Loucy (cell line): Measurements from ENCODE around the gene FANCC.

ENCODE experiments used
- H2AFZ ChIP-seq: fragments of 200-600 bp; sonication (generic); 2 replicates; pipeline ENCODE4 v1.6.0; 2016; ENCODE audit warnings: antibody characterized with exemption, mild to moderate bottlenecking, low read length, moderate library complexity
- H3F3A ChIP-seq: fragments of 200-600 bp; 2 replicates; pipeline ENCODE4 v1.6.0; 2016; ENCODE audit warnings: antibody characterized with exemption, low read depth, mild to moderate bottlenecking
- H3K27me3 ChIP-seq: fragments of 200-600 bp; sonication (generic); 2 replicates; pipeline ENCODE4 v1.6.1; 2014; ENCODE audit warnings: low read length, mild to moderate bottlenecking; ENCODE audit not compliant: insufficient read depth, poor library complexity, severe bottlenecking
- H3K36me3 ChIP-seq: fragments of 200-600 bp; sonication (generic); 2 replicates; pipeline ENCODE4 v1.6.1; 2016; ENCODE audit warnings: low read length; ENCODE audit not compliant: insufficient read depth
- H3K4me1 ChIP-seq: fragments of 200-600 bp; sonication (generic); 2 replicates; pipeline ENCODE4 v1.5.1; 2014; ENCODE audit warnings: low read length, mild to moderate bottlenecking; ENCODE audit not compliant: insufficient read depth, poor library complexity, severe bottlenecking
- H3K4me2 ChIP-seq: fragments of 200-600 bp; sonication (generic); 2 replicates; pipeline ENCODE4 v1.6.0; 2014; ENCODE audit warnings: antibody characterized with exemption, low read length, low read depth, mild to moderate bottlenecking; ENCODE audit not compliant: poor library complexity, severe bottlenecking
- H3K4me3 ChIP-seq: fragments of 200-600 bp; sonication (generic); 2 replicates; pipeline ENCODE4 v1.5.1; 2014; ENCODE audit warnings: low read length, mild to moderate bottlenecking, mixed read lengths; ENCODE audit not compliant: poor library complexity, severe bottlenecking
- H3K79me2 ChIP-seq: fragments of 200-600 bp; sonication (generic); 2 replicates; pipeline ENCODE4 v1.6.1; 2014; ENCODE audit warnings: low read length; ENCODE audit not compliant: insufficient read depth
- H3K9ac ChIP-seq: fragments of 200-600 bp; sonication (generic); 2 replicates; pipeline ENCODE4 v1.6.0; 2014; ENCODE audit warnings: mild to moderate bottlenecking, low read depth, low read length, moderate library complexity; ENCODE audit not compliant: poor library complexity, severe bottlenecking
- H3K9me2 ChIP-seq: fragments of 200-600 bp; sonication (generic); replicated peaks from 2 replicates; pipeline ENCODE4 v1.6.1; 2016; ENCODE audit warnings: low read depth, low read length, mixed read lengths
- H3K9me3 ChIP-seq: fragments of 200-600 bp; sonication (generic); 2 replicates; pipeline ENCODE4 v1.6.1; 2014; ENCODE audit warnings: mild to moderate bottlenecking, antibody characterized with exemption, low read length, low read depth; ENCODE audit not compliant: insufficient read depth
- H4K20me1 ChIP-seq: fragments of 200-600 bp; sonication (generic); 2 replicates; pipeline ENCODE4 v1.6.0; 2014; ENCODE audit warnings: antibody characterized with exemption, low read length, mild to moderate bottlenecking; ENCODE audit not compliant: insufficient read depth, poor library complexity, severe bottlenecking
- CTCF ChIP-seq: fragments of 200-600 bp; sonication (generic); conservative IDR thresholded peaks from 2 replicates; pipeline ENCODE4 v1.5.1; 2014; ENCODE audit warnings: mild to moderate bottlenecking, antibody characterized with exemption, low read length
- EZH2phosphoT487 ChIP-seq: fragments of 200-600 bp; IDR thresholded peaks from 2 replicates; pipeline ENCODE4 v1.6.1; 2018; ENCODE audit warnings: antibody characterized with exemption, mild to moderate bottlenecking, moderate library complexity, borderline replicate concordance

The FANCC gene

GRCh38 chr9:95101326-95101725 lies 216.2 kb downstream of the FANCC start:
- no peaks in the 10 kb centered on the region for H4K20me1 ChIP-seq
- 0 out of 2 replicates have a peak, but pooled peaks cover 3% of the 10 kb centered on the region for H3K36me3 ChIP-seq
- no peaks in the 10 kb centered on the region for H3F3A ChIP-seq
- H3K4me1 ChIP-seq: no peaks in the 10 kb centered on the region
- TF ChIP-seq CTCF (no peak), EZH2phosphoT487 (no peak)
- no peak overlapping the region for H3K9ac ChIP-seq
- no peaks in the 10 kb centered on the region for H3K27me3 ChIP-seq
- no peaks in the 10 kb centered on the region for H3K9me2 ChIP-seq
- H2AFZ ChIP-seq: no peak overlapping the region
- no peaks in the 10 kb centered on the region for H3K9me3 ChIP-seq
- H3K79me2 ChIP-seq: no peaks in the 10 kb centered on the region
- H3K4me2 ChIP-seq: no peak overlapping the region
- H3K4me3 ChIP-seq: no peak overlapping the region

- Histone ChIP-seq H3K27me3 (no peaks in the 10 kb centered on the region), H3K9me2 (no peaks in the 10 kb centered on the region), H3K79me2 (no peaks in the 10 kb centered on the region), H2AFZ (no peak overlapping the region), H3K4me3 (no peak overlapping the region), H4K20me1 (no peaks in the 10 kb centered on the region), H3K4me1 (no peaks in the 10 kb centered on the region), H3F3A (no peaks in the 10 kb centered on the region), H3K9ac (no peak overlapping the region), H3K36me3 (0 out of 2 replicates have a peak, but pooled peaks cover 3% of the 10 kb centered on the region), H3K4me2 (no peak overlapping the region), H3K9me3 (no peaks in the 10 kb centered on the region)
- TF ChIP-seq CTCF: no peak
- no peak for TF ChIP-seq EZH2phosphoT487
These were observed 217.4 kb downstream of the FANCC start for GRCh38 chr9:95100071-95100627.

- Histone ChIP-seq H3K27me3 (no peaks in the 10 kb centered on the region), H3K4me1 (peaks cover 4% of the 10 kb centered on the region), H3K9me3 (no peaks in the 10 kb centered on the region), H3K9ac (no peak overlapping the region), H2AFZ (no peak overlapping the region), H4K20me1 (no peaks in the 10 kb centered on the region), H3K79me2 (no peaks in the 10 kb centered on the region), H3F3A (no peaks in the 10 kb centered on the region), H3K36me3 (0 out of 2 replicates have a peak, but pooled peaks cover 3% of the 10 kb centered on the region), H3K9me2 (no peaks in the 10 kb centered on the region), H3K4me3 (no peak overlapping the region), H3K4me2 (no peak overlapping the region)
- TF ChIP-seq EZH2phosphoT487: no peak
- no peak for TF ChIP-seq CTCF
These were observed 218.0 kb downstream of the FANCC start for GRCh38 chr9:95099321-95100070.
